Activated CD4-positive, alpha-beta T cell treated with anti-CD3 and anti-CD28 coated beads for 36 hours (primary cell): ENCODE data around the gene CMSS1. TPM values are rescaled to one million over a fixed set of nuclear protein-coding genes. Genes with fewer than 3 reads are reported as not detected.

Source experiments
- microRNA-seq: library from miRNA; unstranded; fragments of <30 nt; microRNA quantifications from one replicate; pipeline ENCODE4 v1.2.0, GENCODE V29; 2021; ENCODE audit warnings: borderline replicate concordance
- total RNA-seq, 2 experiments: library from RNA; stranded (reverse); gene quantifications; one replicate each; pipeline ENCODE4 v1.2.3, GENCODE V29; 2021

The CMSS1 gene
- total RNA-seq, 2 experiments from 2014 or later = 94.0 to 96.3 TPM

Small RNA genes lying within 50 kb of the gene (microRNA-seq; reads per million reads assigned to microRNA genes)
- gene MIR3921 = not detected

Other genes with a start within 250 kb of the CMSS1 start
- not detected for gene COL8A1, start 179.3 kb upstream of the CMSS1 start, total RNA-seq